Stimulated activated CD8-positive, alpha-beta memory T cell treated with anti-CD3 and anti-CD28 coated beads, Interleukin-7, amount 100 ng/mL, for 1 hour (primary cell): Measurements from ENCODE around the gene MS4A6A.
"Not testable (repeated sequence)": the region's sequence is repeated elsewhere in the genome, so short reads cannot be mapped to it uniquely, and the experiment has no call there.

ENCODE experiments used
- DNase-seq, 2 donors: peaks; one replicate each; pipeline ENCODE4 v3.0.0-alpha.2; 2020; ENCODE audit warnings: low read depth in 2 of 2

MS4A6A gene

DNA sequence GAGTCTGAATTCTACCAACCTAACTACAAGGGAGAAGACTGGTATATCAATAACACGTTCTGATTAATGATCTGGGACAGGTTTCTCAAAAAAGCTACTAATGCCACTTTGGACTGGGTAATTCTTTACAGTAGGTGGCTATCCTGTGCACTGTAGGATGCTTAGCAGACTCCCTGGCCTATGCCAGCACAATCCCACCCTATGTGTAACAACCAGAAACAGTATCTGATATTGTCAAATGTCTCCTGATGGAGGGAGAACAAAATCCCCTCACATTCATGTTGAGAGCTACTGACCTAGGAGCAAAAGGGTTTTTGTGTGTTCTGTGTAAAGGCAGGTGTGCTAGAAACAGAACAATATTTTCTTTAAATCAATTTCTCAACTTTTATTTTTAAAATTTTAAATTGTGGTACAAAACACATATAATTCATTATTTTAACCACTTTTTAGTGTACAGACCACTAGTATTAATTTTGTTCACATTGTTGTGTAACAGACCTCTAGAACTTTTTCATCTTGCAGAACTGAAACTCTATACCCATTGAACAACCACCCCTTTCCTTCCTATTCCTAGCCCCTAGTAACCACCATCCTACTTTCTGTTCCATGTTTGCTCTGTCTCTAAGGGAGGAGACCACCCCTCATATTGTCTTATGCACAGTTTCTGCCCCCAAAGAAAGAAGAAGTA lies 2.1 kb upstream of the MS4A6A start:
- DNase-seq = no peak

DNA sequence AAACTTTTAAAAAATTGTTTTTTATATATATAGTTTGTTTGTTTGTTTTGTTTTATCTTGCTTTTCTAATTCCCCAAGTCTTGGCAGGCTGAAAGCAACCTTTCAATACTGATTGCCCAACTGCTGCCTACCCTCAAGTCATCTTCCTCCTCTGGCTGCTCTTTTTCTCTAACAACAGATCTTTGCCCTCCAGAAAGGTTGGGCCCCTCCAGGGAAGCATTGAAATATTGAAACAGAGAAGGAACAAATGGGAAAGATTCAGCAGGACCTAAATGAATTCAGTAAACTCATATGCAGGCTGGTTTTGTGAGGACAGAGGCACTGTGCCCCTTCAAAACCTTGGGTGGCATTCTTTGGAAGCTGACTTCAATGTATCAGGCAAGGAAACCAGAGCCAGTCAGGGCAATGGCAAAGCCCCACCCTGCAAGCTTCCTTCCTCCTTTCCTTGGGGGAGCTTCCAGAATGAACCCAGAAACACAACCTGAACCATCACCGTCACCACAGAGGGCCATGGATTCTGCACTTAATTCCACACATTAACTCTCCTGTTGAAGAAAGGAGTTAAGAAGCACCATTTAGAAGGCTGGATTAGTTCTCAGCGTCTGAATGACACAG lies 815 bp upstream of the MS4A6A start:
- DNase-seq = no peak

DNA sequence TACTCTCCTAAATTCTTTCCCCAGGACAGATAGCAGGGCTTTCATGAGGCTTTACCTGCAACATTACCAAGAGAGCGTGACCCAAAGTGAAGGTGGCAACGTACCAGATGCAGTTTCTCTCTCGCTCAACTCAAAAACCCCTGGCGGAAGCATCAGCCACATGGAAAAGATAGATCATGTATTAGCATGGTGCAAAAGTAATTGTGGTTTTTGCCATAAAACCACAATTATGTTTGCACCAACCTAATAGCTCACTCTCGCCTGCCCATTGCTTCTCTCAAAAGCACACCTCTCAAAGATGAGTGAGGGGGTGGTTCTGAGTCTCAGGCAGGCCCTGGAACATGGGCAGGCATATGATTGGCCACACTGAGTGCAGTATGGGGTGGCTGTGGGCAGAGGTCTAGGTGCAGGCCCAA lies 7.0 kb downstream of the MS4A6A start:
- no peak for DNase-seq

DNA sequence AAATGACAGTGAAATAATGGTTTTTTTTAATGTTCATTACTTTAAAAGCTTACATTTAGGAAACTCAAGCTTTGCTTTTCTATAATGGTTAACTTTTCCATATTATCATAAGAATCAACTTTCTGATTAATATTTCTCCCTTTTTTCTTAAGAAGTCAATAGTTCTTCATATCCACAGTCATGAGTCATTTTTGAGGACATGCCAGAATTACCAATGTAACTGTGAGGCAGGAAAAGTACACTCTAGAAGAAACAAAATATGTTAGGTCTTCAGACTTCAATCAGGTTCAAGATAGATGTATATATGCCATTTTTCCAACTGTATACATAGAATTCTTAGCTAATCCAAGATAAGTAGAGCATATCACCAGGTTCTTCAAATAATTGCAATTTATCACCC lies 10.9 kb downstream of the MS4A6A start:
- no peak for DNase-seq

DNA sequence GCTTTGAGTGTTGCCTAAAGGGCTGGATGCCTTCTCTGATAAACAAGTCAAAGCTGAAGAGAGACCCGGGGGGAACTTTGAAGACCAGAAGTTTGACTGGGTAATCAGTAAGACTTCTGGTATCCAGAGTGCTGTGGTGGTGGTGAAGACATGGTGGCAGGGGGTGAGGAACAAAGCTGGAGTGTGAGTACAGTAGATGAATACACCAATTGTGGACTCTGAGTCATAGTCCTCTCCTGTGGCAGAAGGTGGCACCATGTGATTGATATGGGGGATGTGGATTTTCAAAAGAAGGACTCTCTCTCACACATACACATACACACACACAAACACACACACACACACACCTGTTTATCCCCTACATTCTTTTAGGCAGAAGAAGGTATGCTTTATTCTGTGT lies 12.3 kb downstream of the MS4A6A start:
- no peak for DNase-seq

DNA sequence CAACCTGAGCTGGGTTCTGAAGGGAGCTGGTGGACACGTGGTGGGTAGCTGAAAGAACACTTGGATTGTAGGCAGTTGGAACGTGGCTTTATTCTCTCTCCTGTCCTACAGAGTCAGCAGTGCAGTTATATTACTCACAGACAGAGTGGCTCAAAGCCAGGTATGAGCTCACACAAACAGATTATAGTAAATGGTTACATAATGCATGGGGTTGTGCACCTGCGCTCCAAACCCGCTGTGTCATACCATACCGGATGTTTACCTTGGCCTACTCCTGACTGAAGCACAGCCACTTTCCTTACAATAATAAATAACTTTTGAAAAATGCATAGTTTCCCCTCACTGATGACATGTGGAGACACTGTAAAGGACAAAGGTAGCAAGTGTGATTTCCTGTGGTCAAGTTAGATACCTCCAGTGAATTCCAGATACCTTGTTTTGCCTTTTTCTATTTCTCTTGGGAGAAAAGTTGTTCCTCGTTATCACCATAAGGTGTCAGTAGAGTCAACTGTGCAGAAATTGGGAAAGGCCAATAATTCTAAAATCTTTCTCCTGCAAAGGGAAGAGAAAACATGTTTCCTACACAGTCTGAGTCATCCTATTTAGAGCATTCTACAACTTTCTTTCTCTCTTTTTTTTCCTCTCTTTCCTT lies 13.5 kb downstream of the MS4A6A start:
- DNase-seq = no peak

DNA sequence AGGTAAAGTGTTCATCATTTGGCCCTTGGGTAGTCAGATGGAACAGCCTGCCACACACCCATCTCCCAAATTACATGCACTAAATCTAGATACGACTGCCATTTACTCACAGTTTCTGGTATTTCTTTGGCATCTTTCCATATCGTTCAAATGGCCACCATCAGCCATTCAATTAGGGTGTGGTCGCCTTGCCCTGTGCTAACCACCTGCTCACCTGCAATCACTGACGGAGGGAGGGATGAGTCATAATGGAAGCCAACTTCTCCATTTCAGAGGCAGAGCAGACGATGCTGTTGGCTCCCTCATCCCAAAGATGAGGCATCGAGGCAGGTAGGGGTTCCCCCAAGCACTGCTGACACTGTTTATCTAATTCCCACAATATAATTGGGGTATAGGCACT lies 14.6 kb downstream of the MS4A6A start:
- no peak for DNase-seq

DNA sequence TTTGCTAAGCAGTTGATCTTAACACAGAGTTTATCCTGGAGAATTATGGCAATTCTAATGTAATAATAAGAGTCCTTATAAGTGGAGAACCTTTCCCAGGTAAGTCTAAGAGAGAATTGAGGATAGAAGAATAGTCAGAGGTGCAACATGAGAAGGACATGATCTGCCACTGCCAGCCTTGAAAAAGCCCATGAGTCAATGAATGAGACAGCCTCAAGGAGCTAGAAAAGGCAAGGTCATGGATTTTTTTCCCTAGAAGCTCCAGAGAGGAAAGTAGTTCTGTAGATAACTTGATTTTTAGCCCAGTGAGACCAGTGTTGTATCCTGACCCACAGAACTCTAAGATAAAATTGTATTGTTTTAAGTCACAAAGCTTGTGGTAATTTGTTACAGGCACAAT lies 16.9 kb downstream of the MS4A6A start:
- DNase-seq = no peak

DNA sequence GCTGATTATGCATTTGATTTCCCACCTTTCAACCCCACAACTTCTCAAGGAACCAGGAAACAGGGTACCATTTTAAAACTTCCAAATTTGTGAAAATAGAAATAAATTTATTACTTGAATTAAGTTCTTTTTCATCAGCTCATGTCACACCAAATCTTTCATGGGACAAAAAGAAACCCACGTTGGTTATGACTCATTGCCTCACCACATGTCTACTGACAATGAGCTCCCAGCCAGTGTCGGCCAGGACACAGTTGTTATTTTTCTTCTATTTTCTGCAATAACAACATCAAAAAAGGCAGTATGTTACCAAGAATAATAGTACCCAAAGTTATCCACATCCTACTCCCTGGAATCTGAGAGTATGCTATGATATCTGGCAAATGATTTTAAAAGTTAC lies 17.3 kb downstream of the MS4A6A start:
- DNase-seq = no peak

DNA sequence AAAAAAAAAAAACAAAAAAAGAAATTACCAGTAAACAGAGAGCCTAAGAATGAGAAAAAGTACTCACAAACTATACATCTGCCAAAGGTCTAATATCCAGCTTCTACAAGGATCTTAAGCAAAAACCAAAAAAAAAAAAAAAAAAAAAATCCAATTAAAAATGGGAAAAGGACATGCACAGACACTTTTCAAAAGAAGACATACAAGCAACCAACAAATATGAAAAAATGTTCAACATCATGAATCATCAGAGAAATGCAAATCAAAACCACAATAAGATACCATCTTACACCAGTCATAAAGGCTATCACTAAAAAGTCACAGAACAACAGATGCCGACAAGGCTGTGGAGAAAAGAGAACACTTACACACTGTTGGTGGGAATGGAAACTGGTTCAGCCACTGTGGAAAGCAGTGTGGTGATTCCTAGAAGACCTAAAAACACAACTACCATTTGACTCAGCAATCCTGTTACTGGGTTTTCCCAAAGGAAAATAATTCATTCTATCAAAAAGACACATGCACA lies 18.3 kb downstream of the MS4A6A start:
- no peak for DNase-seq

DNA sequence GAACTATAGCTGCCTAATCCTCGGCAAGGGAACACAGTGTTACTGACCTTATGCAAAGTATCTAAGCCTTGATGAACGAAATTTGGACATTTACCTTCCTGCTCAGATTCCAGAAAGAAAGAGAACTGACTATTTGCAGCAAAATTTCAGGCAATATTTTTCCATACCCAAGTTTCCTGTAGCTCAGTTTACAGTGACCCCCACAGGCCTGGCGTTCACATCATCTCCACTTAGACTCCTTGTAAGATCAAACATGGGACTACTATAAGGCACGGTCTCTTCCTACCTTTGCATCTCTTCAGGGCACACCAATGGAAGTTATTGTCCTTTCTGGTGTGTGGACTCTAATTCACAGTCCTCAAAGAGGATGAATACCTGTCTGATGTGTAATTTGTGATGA lies 21.1 kb downstream of the MS4A6A start:
- DNase-seq = no peak

DNA sequence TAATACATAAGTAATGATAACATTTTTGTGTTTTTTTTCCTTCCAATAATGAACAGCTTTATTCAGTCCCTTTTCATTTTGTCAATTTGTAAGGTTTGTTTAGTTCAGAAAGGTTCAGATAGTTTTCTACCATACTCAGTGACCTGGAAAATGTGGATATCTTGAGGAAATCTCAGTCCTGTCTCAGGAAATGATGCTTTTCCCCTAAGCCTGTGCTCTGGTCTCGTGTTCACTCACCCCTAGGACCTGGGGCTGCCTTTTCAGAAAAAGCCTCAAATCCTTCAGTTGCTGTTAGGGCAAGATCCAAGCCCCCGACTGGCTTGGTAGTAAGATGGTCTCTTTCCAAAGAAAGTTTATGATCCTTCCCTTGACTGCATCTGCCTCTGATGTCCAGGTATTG lies 21.8 kb downstream of the MS4A6A start:
- DNase-seq = no peak

DNA sequence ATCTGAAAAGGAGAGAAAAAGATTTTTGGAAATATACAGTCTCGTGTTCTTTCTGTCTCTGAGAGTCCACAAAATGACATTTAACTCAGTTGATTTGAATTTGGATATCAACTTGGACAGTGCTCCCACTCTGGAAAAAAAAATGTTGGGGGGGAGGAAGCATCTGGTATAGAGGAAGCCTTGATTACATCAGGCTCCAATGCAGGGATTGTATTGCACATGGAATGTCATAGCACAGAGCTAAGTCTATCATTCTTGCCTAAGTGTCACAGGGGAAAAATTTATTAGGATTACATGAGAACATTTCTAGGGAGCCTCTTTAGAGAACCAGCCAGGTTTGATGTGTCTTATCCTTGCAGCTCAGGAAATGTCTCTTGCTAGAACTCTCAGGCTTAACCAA lies 23.0 kb downstream of the MS4A6A start:
- no peak for DNase-seq

DNA sequence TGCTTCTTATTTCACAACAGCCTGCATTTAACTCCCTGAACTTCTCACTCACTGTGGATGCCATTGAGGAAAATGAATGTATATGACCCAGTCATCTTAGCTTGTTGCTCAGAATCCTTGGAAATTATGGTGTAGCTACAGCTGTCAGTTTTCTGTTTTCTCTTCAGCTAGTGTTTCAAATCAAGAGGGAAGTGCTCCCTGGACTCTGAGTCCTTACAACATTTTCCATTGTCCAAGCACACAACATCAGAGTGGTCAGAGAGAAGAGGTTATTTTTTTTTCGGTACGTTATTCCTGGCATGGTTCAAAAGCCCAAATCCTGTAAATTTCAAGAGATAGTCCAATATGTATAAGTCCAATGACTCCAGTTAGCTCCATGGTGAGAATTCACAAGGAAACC lies 23.6 kb downstream of the MS4A6A start:
- no peak for DNase-seq

DNA sequence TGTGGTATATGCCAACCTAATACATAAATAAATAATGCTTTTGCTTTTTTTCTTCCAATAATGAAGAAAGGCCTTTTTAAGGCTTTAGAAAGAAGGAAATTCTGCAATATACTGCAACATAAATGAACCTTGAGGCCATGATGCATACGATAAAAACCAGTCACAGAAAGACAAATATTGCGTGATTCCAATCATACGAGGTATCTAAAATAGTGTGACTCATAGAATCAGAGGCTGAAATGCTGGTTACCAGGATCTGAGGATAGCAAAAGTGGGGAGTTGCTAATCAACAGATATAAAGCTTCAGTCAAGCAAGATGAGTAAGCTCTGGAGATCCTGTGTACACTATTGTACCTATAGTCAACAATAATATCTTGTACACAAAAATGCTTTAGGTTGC lies 24.2 kb downstream of the MS4A6A start:
- DNase-seq = no peak

DNA sequence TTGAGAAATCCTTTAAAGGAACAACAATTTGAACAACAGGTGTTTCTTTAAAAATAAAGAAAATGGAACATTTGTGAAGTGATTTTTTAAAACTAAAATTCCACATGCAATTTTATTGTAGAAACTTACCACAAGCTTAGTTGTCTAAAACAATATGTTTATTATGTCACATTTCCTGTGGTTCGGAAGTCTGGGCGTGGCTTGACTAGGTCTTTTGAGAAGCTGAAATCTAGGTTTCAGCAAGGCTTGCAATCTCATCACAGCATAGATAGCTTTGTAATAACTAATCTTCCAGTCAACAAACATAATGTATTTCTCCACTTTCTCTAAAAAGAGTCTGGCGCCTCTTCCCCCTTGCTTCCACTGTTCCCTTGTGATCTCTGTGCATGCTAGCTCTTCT lies 27.0 kb downstream of the MS4A6A start:
- DNase-seq = no peak

DNA sequence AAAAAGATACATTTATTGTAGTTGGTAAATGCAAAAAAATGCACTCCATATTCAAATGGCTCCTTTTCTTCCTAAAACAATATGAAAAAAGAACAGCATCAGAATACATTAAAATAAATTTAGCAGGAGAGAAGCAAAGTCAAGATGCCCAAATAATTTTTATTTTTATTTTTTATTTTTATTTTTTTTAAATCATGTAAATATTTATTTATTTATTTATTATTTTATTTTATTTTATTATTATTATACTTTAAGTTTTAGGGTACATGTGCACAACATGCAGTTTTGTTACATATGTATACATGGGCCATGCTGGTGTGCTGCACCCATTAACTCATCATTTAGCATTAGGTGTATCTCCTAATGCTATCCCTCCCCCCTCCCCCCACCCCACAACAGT lies 30.2 kb downstream of the MS4A6A start:
- DNase-seq = not testable (repeated sequence)

DNA sequence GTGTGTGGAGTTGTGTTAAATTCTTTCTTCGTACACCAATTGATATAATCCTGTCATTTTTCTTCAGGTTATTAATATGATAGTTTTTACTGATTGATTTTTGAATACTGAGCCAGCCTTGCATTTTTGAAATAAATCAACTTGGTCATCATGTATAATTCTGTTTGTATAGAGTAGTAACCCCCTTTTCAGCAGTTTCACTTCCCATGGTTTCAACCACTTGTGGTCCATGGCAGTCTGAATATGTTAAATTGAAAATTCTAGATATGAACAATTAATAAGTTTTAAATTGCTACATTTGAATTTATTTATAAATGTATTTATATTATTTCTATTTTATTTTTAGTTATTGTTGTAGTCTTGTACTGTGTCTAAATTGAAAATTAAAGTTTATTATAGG lies 32.6 kb downstream of the MS4A6A start:
- no peak for DNase-seq

DNA sequence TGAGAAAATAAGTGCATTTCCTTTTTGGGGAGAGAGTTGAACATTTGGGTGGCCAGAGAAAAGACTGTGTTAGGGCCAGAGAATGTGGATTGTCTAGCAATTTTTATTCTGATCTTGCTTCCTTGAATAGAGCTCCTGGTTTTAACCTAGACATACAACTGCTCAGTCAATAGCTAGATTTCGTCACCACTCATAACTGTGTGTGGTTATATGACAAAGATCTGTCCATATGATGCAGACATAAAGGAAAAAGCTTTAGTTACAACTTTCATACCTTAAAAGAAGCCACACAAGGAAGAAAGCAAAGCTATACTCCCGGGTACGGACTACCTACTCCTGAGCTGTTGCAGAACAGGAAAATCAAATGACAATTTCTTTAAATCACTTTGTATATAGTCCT lies 37.2 kb downstream of the MS4A6A start:
- no peak for DNase-seq

DNA sequence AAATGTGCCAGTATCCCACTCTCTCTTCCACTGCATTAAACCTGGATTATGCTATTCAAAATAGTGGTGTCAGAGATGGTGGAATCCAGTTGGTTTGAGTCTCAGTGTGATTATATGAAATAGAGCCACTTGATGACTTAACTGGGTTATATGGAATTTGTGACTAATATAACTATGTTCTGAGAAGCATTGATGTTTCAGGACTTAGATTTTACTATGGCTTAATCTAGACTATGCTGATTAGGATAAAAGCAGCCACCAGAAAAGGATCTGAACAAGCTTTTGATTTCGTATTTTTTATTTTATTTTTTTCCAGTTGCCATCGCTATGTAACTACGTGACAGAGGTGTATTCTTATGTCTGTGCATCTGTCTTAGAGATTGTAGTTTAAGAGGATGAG lies 39.1 kb downstream of the MS4A6A start:
- no peak for DNase-seq

DNA sequence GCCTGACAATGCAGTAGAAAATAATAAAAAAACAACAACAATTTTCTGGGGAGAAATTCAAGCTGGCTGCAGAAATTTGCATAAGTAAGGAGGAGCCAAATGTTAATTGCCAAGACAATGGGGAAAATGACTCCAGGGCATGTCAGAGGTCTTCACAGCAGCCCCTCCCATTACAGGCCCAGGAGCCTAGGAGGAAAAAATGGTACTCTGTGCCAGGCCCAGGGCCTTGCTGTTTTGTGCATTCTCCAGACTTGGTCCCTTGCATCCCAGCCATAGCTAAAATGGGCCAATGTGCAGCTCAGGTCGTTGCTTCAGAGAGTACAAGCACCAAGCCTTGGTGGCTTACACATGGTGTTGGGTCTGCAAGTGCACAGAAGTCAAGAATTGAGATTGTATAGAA lies 49.0 kb downstream of the MS4A6A start:
- no peak for DNase-seq

DNA sequence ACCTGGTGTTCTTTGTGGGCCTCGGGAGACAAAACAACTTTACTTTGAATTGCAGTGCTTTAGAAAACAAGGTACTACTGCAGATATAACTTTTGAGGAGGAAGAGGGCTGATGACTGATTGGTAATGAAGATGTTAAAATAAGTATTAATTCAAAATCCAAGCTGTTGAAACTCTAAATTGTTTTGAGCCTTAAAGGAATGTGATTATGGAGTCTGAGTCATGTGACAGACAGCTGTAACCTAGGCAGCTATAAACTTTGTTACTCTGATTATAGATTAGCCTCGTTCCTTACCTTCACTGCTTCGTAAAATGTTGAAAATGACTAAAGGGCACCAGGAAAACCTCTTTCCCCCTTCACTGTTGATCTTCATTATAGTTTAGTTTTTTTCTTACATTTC lies 51.0 kb downstream of the MS4A6A start:
- no peak for DNase-seq

DNA sequence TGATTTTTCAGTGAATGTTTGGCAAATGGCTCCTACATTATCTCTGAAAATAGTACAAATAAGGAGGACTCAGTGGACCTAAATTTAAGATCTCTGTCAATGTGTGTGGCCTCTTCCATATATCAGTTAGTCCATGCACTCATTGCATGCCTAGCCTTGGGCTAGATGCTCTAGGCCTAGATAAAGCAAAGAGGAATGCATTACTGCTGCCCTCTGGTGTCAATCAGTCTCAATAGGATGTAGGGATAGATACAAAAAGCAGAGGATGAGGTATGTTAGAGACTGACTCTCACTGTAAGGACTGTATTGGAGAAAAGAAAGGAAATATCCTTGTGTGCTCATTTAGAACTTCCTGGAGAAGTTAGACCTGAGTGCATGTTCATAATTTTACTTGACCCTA lies 52.4 kb downstream of the MS4A6A start:
- no peak for DNase-seq
